HuH-7 (cell line): Measurements from ENCODE around the gene MACROH2A1.
A peak's percentile ranks its signal among the peaks of the same experiment; 100 is the strongest.

Experiments used
- DNase-seq: peaks from one replicate; pipeline ENCODE4 v3.0.0; 2011; ENCODE audit warnings: low spot score

The MACROH2A1 gene

GRCh38 chr5:135398855-135399793 lies at the start of gene MACROH2A1:
MACROH2A1 (minus strand) TSS chr5:135399231; CDS start chr5:135389093, 10,138 bp downstream.
- DNase-seq: peak; percentile 72

- no peak for DNase-seq
Observed at GRCh38 chr5:135448071-135448739, 49.2 kb upstream of the MACROH2A1 start.

GRCh38 chr5:135447298-135447929 lies 48.4 kb upstream of the MACROH2A1 start, which contains the start of gene DCANP1:
DCANP1 (minus strand) TSS chr5:135447348; CDS start chr5:135447108, 240 bp downstream.
- no peak for DNase-seq

GRCh38 chr5:135446615-135447014 lies 47.6 kb upstream of the MACROH2A1 start:
- DNase-seq: no peak

- no peak for DNase-seq
Observed at GRCh38 chr5:135446206-135446605, 47.2 kb upstream of the MACROH2A1 start.

GRCh38 chr5:135445306-135445985 lies 46.4 kb upstream of the MACROH2A1 start:
- DNase-seq: no peak

GRCh38 chr5:135444881-135445280 lies 45.9 kb upstream of the MACROH2A1 start:
- DNase-seq: no peak

GRCh38 chr5:135444360-135444759 lies 45.3 kb upstream of the MACROH2A1 start:
- no peak for DNase-seq

GRCh38 chr5:135443161-135443960 lies 44.3 kb upstream of the MACROH2A1 start:
- DNase-seq: no peak

GRCh38 chr5:135442431-135443160 lies 43.6 kb upstream of the MACROH2A1 start:
- no peak for DNase-seq

GRCh38 chr5:135441919-135442318 lies 42.9 kb upstream of the MACROH2A1 start:
- DNase-seq: no peak

GRCh38 chr5:135441350-135441831 lies 42.4 kb upstream of the MACROH2A1 start:
- no peak for DNase-seq

GRCh38 chr5:135440916-135441315 lies 41.9 kb upstream of the MACROH2A1 start:
- DNase-seq: no peak

- DNase-seq: no peak
Observed at GRCh38 chr5:135439231-135440205, 40.5 kb upstream of the MACROH2A1 start.

GRCh38 chr5:135438636-135439221 lies 39.7 kb upstream of the MACROH2A1 start:
- DNase-seq: no peak

GRCh38 chr5:135437796-135438560 lies 38.9 kb upstream of the MACROH2A1 start:
- DNase-seq: no peak

GRCh38 chr5:135437422-135437795 lies 38.4 kb upstream of the MACROH2A1 start:
- no peak for DNase-seq

- DNase-seq: no peak
Observed at GRCh38 chr5:135436951-135437418, 38.0 kb upstream of the MACROH2A1 start.
